GM18868 (cell line): Measurements from ENCODE around the gene CMSS1.

Source experiments
- ATAC-seq: cut with Tn5 transposase; IDR thresholded peaks from one replicate; pipeline ENCODE4 v1.9.1; 2021; ENCODE audit warnings: mild to moderate bottlenecking, moderate library complexity; ENCODE audit not compliant: unreplicated experiment

The CMSS1 gene

GRCh38 chr3:100158918-100159330 lies 341.3 kb downstream of the CMSS1 start:
- ATAC-seq: no peak

GRCh38 chr3:100159331-100160153 lies 341.9 kb downstream of the CMSS1 start:
- no peak for ATAC-seq

- ATAC-seq: no peak
Observed at GRCh38 chr3:100160521-100160920, 342.9 kb downstream of the CMSS1 start.

- no peak for ATAC-seq
Observed at GRCh38 chr3:100163787-100164186, 346.1 kb downstream of the CMSS1 start.

GRCh38 chr3:100164743-100165142 lies 347.1 kb downstream of the CMSS1 start:
- ATAC-seq: no peak

GRCh38 chr3:100165926-100166550 lies 348.4 kb downstream of the CMSS1 start:
- ATAC-seq: no peak

GRCh38 chr3:100169201-100169920 lies 351.7 kb downstream of the CMSS1 start:
- no peak for ATAC-seq

- ATAC-seq: no peak
Observed at GRCh38 chr3:100170486-100170885, 352.8 kb downstream of the CMSS1 start.

- ATAC-seq: no peak
Observed at GRCh38 chr3:100171211-100171914, 353.7 kb downstream of the CMSS1 start.

- no peak for ATAC-seq
Observed at GRCh38 chr3:100173961-100174360, 356.3 kb downstream of the CMSS1 start.

GRCh38 chr3:100175637-100176280 lies 358.1 kb downstream of the CMSS1 start:
- ATAC-seq: no peak

GRCh38 chr3:100179692-100180349 lies 362.2 kb downstream of the CMSS1 start:
- ATAC-seq: no peak

- ATAC-seq: no peak
Observed at GRCh38 chr3:100183608-100184125, 366.0 kb downstream of the CMSS1 start.

GRCh38 chr3:100184948-100185570 lies 367.4 kb downstream of the CMSS1 start:
- no peak for ATAC-seq

GRCh38 chr3:100185847-100186246 lies 368.2 kb downstream of the CMSS1 start:
- no peak for ATAC-seq

GRCh38 chr3:100189444-100189964 lies 371.8 kb downstream of the CMSS1 start:
- ATAC-seq: no peak

GRCh38 chr3:100195375-100195774 lies 377.7 kb downstream of the CMSS1 start:
- ATAC-seq: no peak

- ATAC-seq: no peak
Observed at GRCh38 chr3:100197876-100198275, 380.2 kb downstream of the CMSS1 start.

- no peak for ATAC-seq
Observed at GRCh38 chr3:100198579-100199269, 381.1 kb downstream of the CMSS1 start.
